Activated CD4-positive, alpha-beta T cell treated with anti-CD3 and anti-CD28 coated beads for 4 hours (primary cell): ENCODE data around the gene MTHFD1.

Experiments
- DNase-seq, 2 donors: peaks; one replicate each; pipeline ENCODE4 v3.0.0-alpha.2; 2020

MTHFD1 gene

GRCh38 chr14:64454671-64455070 is 66.5 kb downstream of the MTHFD1 start:
- no peak for DNase-seq

- no peak for DNase-seq
Observed at GRCh38 chr14:64459405-64460136, 71.4 kb downstream of the MTHFD1 start.

- no peak for DNase-seq
Observed at GRCh38 chr14:64461221-64461620, 73.1 kb downstream of the MTHFD1 start.

GRCh38 chr14:64463195-64463594 is 75.0 kb downstream of the MTHFD1 start:
- no peak for DNase-seq

- DNase-seq = no peak
Observed at GRCh38 chr14:64463873-64464272, 75.7 kb downstream of the MTHFD1 start.

- DNase-seq = no peak
Observed at GRCh38 chr14:64464651-64465050, 76.5 kb downstream of the MTHFD1 start.

GRCh38 chr14:64465191-64465822 is 77.2 kb downstream of the MTHFD1 start, which contains the start of gene AKAP5:
TSS of gene AKAP5 (plus strand) at chr14:64465499. CDS start at chr14:64468395, 2,896 bp downstream.
- peak; percentile 45 to 60 for DNase-seq

GRCh38 chr14:64465831-64466554 is 77.8 kb downstream of the MTHFD1 start:
- no peak for DNase-seq

- no peak for DNase-seq
Observed at GRCh38 chr14:64467101-64467500, 78.9 kb downstream of the MTHFD1 start.

GRCh38 chr14:64467566-64467965 is 79.4 kb downstream of the MTHFD1 start:
- no peak for DNase-seq

GRCh38 chr14:64468451-64468850 is 80.3 kb downstream of the MTHFD1 start:
- no peak for DNase-seq

- no peak for DNase-seq
Observed at GRCh38 chr14:64474041-64474440, 85.9 kb downstream of the MTHFD1 start.

- no peak for DNase-seq
Observed at GRCh38 chr14:64474698-64475097, 86.5 kb downstream of the MTHFD1 start.

GRCh38 chr14:64475585-64476273 is 87.6 kb downstream of the MTHFD1 start:
- DNase-seq = no peak

- DNase-seq = no peak
Observed at GRCh38 chr14:64476438-64476837, 88.3 kb downstream of the MTHFD1 start.

- no peak for DNase-seq
Observed at GRCh38 chr14:64478634-64479250, 90.6 kb downstream of the MTHFD1 start.

- DNase-seq = no peak
Observed at GRCh38 chr14:64488590-64489099, 100.5 kb downstream of the MTHFD1 start.

- DNase-seq = no peak
Observed at GRCh38 chr14:64491637-64492036, 103.5 kb downstream of the MTHFD1 start.

- DNase-seq = no peak
Observed at GRCh38 chr14:64493455-64493854, 105.3 kb downstream of the MTHFD1 start.

- no peak for DNase-seq
Observed at GRCh38 chr14:64495252-64495651, 107.1 kb downstream of the MTHFD1 start.

GRCh38 chr14:64496764-64497163 is 108.6 kb downstream of the MTHFD1 start:
- DNase-seq = no peak

GRCh38 chr14:64500088-64500487 is 111.9 kb downstream of the MTHFD1 start:
- no peak for DNase-seq
